ENCODE results near the gene HSD17B8. TPM values are rescaled to one million over a fixed set of nuclear protein-coding genes. Genes with fewer than 3 reads are reported as not detected.

The HSD17B8 gene
- total and polyA plus RNA-seq, 2 experiments from 2014 or later, result 4.3 to 8.9 TPM

DNA sequence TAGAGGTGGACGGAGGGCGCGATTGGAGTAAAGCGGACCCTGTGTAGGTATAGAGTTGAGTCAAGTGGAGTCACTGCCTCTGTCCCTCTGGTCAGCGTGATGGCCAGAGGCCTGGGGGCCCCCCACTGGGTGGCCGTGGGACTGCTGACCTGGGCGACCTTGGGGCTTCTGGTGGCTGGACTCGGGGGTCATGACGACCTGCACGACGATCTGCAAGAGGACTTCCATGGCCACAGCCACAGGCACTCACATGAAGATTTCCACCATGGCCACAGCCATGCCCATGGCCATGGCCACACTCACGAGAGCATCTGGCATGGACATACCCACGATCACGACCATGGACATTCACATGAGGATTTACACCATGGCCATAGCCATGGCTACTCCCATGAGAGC is 3.3 kb upstream of the HSD17B8 start:
- peak overlapping the region; percentile 98 for H2AFZ ChIP-seq
- peaks cover 37% of the 10 kb centered on the region for H3F3A ChIP-seq (replicated peaks; ENCODE audit: low read depth)
- TF ChIP-seq, protein P1, sequence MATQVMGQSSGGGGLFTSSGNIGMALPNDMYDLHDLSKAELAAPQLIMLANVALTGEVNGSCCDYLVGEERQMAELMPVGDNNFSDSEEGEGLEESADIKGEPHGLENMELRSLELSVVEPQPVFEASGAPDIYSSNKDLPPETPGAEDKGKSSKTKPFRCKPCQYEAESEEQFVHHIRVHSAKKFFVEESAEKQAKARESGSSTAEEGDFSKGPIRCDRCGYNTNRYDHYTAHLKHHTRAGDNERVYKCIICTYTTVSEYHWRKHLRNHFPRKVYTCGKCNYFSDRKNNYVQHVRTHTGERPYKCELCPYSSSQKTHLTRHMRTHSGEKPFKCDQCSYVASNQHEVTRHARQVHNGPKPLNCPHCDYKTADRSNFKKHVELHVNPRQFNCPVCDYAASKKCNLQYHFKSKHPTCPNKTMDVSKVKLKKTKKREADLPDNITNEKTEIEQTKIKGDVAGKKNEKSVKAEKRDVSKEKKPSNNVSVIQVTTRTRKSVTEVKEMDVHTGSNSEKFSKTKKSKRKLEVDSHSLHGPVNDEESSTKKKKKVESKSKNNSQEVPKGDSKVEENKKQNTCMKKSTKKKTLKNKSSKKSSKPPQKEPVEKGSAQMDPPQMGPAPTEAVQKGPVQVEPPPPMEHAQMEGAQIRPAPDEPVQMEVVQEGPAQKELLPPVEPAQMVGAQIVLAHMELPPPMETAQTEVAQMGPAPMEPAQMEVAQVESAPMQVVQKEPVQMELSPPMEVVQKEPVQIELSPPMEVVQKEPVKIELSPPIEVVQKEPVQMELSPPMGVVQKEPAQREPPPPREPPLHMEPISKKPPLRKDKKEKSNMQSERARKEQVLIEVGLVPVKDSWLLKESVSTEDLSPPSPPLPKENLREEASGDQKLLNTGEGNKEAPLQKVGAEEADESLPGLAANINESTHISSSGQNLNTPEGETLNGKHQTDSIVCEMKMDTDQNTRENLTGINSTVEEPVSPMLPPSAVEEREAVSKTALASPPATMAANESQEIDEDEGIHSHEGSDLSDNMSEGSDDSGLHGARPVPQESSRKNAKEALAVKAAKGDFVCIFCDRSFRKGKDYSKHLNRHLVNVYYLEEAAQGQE (IDR thresholded peaks at IDR 0.05; ENCODE audit: unreplicated experiment), result no peak
- TF ChIP-seq POLR2AphosphoS5 (IDR thresholded peaks at IDR 0.05; ENCODE audit: low read depth), result no peak
- no peak for TF ChIP-seq NANOG (IDR thresholded peaks at IDR 0.05; ENCODE audit: borderline replicate concordance)
- TF ChIP-seq EZH2phosphoT487 (IDR thresholded peaks at IDR 0.05; ENCODE audit: unreplicated experiment), result no peak
- no peak for TF ChIP-seq STAT1 (IDR thresholded peaks at IDR 0.05; ENCODE audit: unreplicated experiment)
- TF ChIP-seq, protein P2, sequence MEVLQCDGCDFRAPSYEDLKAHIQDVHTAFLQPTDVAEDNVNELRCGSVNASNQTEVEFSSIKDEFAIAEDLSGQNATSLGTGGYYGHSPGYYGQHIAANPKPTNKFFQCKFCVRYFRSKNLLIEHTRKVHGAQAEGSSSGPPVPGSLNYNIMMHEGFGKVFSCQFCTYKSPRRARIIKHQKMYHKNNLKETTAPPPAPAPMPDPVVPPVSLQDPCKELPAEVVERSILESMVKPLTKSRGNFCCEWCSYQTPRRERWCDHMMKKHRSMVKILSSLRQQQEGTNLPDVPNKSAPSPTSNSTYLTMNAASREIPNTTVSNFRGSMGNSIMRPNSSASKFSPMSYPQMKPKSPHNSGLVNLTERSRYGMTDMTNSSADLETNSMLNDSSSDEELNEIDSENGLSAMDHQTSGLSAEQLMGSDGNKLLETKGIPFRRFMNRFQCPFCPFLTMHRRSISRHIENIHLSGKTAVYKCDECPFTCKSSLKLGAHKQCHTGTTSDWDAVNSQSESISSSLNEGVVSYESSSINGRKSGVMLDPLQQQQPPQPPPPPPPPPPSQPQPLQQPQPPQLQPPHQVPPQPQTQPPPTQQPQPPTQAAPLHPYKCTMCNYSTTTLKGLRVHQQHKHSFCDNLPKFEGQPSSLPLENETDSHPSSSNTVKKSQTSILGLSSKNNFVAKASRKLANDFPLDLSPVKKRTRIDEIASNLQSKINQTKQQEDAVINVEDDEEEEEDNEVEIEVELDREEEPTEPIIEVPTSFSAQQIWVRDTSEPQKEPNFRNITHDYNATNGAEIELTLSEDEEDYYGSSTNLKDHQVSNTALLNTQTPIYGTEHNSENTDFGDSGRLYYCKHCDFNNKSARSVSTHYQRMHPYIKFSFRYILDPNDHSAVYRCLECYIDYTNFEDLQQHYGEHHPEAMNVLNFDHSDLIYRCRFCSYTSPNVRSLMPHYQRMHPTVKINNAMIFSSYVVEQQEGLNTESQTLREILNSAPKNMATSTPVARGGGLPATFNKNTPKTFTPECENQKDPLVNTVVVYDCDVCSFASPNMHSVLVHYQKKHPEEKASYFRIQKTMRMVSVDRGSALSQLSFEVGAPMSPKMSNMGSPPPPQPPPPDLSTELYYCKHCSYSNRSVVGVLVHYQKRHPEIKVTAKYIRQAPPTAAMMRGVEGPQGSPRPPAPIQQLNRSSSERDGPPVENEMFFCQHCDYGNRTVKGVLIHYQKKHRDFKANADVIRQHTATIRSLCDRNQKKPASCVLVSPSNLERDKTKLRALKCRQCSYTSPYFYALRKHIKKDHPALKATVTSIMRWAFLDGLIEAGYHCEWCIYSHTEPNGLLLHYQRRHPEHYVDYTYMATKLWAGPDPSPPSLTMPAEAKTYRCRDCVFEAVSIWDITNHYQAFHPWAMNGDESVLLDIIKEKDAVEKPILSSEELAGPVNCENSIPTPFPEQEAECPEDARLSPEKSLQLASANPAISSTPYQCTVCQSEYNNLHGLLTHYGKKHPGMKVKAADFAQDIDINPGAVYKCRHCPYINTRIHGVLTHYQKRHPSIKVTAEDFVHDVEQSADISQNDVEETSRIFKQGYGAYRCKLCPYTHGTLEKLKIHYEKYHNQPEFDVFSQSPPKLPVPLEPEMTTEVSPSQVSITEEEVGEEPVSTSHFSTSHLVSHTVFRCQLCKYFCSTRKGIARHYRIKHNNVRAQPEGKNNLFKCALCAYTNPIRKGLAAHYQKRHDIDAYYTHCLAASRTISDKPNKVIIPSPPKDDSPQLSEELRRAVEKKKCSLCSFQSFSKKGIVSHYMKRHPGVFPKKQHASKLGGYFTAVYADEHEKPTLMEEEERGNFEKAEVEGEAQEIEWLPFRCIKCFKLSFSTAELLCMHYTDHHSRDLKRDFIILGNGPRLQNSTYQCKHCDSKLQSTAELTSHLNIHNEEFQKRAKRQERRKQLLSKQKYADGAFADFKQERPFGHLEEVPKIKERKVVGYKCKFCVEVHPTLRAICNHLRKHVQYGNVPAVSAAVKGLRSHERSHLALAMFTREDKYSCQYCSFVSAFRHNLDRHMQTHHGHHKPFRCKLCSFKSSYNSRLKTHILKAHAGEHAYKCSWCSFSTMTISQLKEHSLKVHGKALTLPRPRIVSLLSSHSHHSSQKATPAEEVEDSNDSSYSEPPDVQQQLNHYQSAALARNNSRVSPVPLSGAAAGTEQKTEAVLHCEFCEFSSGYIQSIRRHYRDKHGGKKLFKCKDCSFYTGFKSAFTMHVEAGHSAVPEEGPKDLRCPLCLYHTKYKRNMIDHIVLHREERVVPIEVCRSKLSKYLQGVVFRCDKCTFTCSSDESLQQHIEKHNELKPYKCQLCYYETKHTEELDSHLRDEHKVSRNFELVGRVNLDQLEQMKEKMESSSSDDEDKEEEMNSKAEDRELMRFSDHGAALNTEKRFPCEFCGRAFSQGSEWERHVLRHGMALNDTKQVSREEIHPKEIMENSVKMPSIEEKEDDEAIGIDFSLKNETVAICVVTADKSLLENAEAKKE (CRISPR knock-in tag; IDR thresholded peaks at IDR 0.05), result no peak
- TF ChIP-seq, protein P3, sequence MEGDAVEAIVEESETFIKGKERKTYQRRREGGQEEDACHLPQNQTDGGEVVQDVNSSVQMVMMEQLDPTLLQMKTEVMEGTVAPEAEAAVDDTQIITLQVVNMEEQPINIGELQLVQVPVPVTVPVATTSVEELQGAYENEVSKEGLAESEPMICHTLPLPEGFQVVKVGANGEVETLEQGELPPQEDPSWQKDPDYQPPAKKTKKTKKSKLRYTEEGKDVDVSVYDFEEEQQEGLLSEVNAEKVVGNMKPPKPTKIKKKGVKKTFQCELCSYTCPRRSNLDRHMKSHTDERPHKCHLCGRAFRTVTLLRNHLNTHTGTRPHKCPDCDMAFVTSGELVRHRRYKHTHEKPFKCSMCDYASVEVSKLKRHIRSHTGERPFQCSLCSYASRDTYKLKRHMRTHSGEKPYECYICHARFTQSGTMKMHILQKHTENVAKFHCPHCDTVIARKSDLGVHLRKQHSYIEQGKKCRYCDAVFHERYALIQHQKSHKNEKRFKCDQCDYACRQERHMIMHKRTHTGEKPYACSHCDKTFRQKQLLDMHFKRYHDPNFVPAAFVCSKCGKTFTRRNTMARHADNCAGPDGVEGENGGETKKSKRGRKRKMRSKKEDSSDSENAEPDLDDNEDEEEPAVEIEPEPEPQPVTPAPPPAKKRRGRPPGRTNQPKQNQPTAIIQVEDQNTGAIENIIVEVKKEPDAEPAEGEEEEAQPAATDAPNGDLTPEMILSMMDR (conservative IDR thresholded peaks at IDR 0.05; ENCODE audit: low read depth in 2 of 2), result no peak
- no peak for TF ChIP-seq ZNF331 (CRISPR knock-in tag; IDR thresholded peaks at IDR 0.05; ENCODE audit: low read depth)
- no peak for TF ChIP-seq EZH2 (IDR thresholded peaks at IDR 0.05; ENCODE audit: low read depth, unreplicated experiment)
- no peak for TF ChIP-seq ZNF114 (CRISPR knock-in tag; IDR thresholded peaks at IDR 0.05)
- no peak for TF ChIP-seq JUNB (IDR thresholded peaks at IDR 0.05; ENCODE audit: unreplicated experiment)
- TF ChIP-seq, protein P4, sequence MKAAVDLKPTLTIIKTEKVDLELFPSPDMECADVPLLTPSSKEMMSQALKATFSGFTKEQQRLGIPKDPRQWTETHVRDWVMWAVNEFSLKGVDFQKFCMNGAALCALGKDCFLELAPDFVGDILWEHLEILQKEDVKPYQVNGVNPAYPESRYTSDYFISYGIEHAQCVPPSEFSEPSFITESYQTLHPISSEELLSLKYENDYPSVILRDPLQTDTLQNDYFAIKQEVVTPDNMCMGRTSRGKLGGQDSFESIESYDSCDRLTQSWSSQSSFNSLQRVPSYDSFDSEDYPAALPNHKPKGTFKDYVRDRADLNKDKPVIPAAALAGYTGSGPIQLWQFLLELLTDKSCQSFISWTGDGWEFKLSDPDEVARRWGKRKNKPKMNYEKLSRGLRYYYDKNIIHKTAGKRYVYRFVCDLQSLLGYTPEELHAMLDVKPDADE (IDR thresholded peaks at IDR 0.05), result no peak
- TF ChIP-seq CREB1 (CRISPR knock-in tag; IDR thresholded peaks at IDR 0.05; ENCODE audit: low read depth), result no peak
- H3K36me3 Mint-ChIP-seq (ENCODE audit: low read depth), result peaks cover 31% of the 10 kb centered on the region
- peaks cover 68% of the 10 kb centered on the region for H3K4me1 Mint-ChIP-seq
- peak overlapping the region; percentile 100 for H3K4me3 Mint-ChIP-seq
- DNase-seq (ENCODE audit: low spot score) (no peak), ATAC-seq (no peak)
- H3K27me3 ChIP-seq (ENCODE audit: insufficient read depth), result peaks cover 13% of the 10 kb centered on the region
- H3K27ac ChIP-seq (ENCODE audit: low read depth), result peak overlapping the region; percentile 95
- peak overlapping the region; percentile 93 for H3K4me3 ChIP-seq
- peaks cover 25% of the 10 kb centered on the region for H4K20me1 ChIP-seq (replicated peaks; ENCODE audit: insufficient read depth)
- no peaks in the 10 kb centered on the region; the same call in 1 of the 3 replicates for H3K9me3 Mint-ChIP-seq
- peaks cover 28% of the 10 kb centered on the region for H3K27me3 Mint-ChIP-seq (ENCODE audit: insufficient read depth, low read depth, poor library complexity)
- H3K27ac Mint-ChIP-seq, result peak overlapping the region; percentile 99
- peak overlapping the region; percentile 98 for H3K4me2 ChIP-seq
- no peaks in the 10 kb centered on the region for H3K9me2 ChIP-seq (ENCODE audit: insufficient read depth)
- H3K79me2 ChIP-seq (replicated peaks; ENCODE audit: insufficient read depth), result peaks cover 23% of the 10 kb centered on the region
- H3K4me1 ChIP-seq (ENCODE audit: insufficient read depth), result peaks cover 23% of the 10 kb centered on the region
- H3K36me3 ChIP-seq (ENCODE audit: insufficient read depth), result peaks cover 11% of the 10 kb centered on the region; the same call in 1 of the 2 replicates

All from GM23338 (cell line).